ENCODE data around the gene CYBC1. TPM values are rescaled to one million over a fixed set of nuclear protein-coding genes. Genes with fewer than 3 reads are reported as not detected.
A peak's percentile ranks its signal among the peaks of the same experiment; 100 is the strongest.

CYBC1 gene
- total and polyA plus RNA-seq, 10 donors = 105 to 333 (median 284) TPM

DNA sequence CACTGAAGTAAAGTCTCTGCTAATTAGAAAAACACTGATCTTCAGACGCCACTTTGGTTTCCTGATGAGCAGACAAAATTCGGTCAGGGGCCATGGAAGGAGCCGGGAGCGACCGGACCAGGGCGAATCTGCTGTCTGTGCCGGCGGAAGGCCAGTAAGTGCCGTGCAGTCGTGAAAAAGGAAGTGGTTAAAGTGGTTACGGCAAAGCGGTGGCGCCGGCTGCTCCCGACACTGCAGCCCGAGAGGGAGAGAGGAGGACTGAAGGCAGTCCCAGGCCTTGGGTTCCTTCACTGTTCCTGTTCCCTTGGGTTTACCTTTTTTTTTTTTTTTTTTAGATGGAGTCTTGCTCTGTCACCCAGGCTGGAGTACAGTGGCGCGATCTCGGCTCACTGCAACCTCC lies 49.7 kb downstream of the CYBC1 start:
- Histone ChIP-seq H3K27me3 (replicated peaks in 1 of 7) (no peaks in the 10 kb centered on the region), H3K9me3 (no peaks in the 10 kb centered on the region), H3K4me1 (peaks cover 6 to 38% (median 23%) of the 10 kb centered on the region in 6 donors), H3K36me3 (peaks cover 0 to 76% (median 16%) of the 10 kb centered on the region in 6 donors), H3K4me3 (peak overlapping the region in 2 of 8 donors; percentile 6 to 51), H3K27ac (peak overlapping the region in 7 of 8 donors; percentile 29 to 69 (median 57))
- WGBS, 5 donors = 12 to 50% (median 20%) methylated on average over 16 to 19 of the region's 19 CpGs
- TF ChIP-seq POLR2AphosphoS5 (IDR thresholded peaks at IDR 0.05) (peak; percentile 62 to 81 (median 65)), POLR2A (IDR thresholded peaks at IDR 0.05) (no peak), CTCF (IDR thresholded peaks at IDR 0.05 in 8 of 11, conservative IDR thresholded peaks at IDR 0.05 in 3 of 11) (peak in 1 of 11 experiments; percentile 14)
- peak; percentile 93 for DNase-seq
- intact Hi-C loops (cut with DNase I; ENCODE audit: low total_unique reads) = no loop called here

GRCh38 chr17:82400206-82400605 lies 50.3 kb downstream of the CYBC1 start:
- intact Hi-C loops (cut with DNase I; ENCODE audit: low total_unique reads) = no loop called here
- H3K4me3 ChIP-seq = peak overlapping the region in 1 of 8 donors; percentile 6
- peak overlapping the region in 6 of 8 donors; percentile 39 to 69 (median 58) for H3K27ac ChIP-seq
- DNase-seq = no peak
- TF ChIP-seq POLR2A (IDR thresholded peaks at IDR 0.05) (no peak), CTCF (IDR thresholded peaks at IDR 0.05 in 8 of 11, conservative IDR thresholded peaks at IDR 0.05 in 3 of 11) (no peak), POLR2AphosphoS5 (IDR thresholded peaks at IDR 0.05) (no peak)
- H3K9me3 ChIP-seq = no peaks in the 10 kb centered on the region
- no peaks in the 10 kb centered on the region for H3K27me3 ChIP-seq (replicated peaks in 1 of 7)
- peaks cover 0 to 74% (median 17%) of the 10 kb centered on the region in 6 donors for H3K36me3 ChIP-seq
- H3K4me1 ChIP-seq = peaks cover 6 to 38% (median 23%) of the 10 kb centered on the region in 6 donors
- WGBS, 5 donors = 32 to 56% (median 42%) methylated on average over 7 of the region's 7 CpGs

DNA sequence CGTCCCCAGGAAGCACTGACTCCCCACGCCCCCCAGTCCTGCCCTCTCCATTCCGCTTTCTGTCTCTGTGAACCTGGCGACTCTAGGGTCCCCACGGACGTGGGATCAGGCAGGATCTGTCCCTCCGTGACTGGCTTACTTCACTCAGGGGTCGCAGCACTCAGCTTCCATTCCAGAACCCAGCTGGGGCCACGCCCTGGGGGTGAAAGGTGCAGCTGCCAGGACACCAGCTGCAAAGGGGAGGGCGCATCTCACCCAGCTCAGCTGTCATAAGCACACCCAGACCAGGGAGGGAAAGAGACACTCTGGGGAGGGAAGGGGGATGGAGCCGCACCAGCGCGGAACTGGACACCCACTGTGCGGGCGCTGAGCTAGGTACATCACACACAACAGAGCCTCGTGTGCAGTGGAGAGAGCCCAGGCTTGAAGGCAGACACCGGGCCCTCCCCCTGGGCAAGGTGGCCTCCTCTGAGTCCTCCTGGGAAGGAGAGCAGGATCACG lies 50.9 kb downstream of the CYBC1 start:
- H3K36me3 ChIP-seq = peaks cover 0 to 74% (median 20%) of the 10 kb centered on the region in 6 donors
- no peaks in the 10 kb centered on the region for H3K9me3 ChIP-seq
- TF ChIP-seq POLR2A (IDR thresholded peaks at IDR 0.05) = no peak
- no peak for TF ChIP-seq POLR2AphosphoS5 (IDR thresholded peaks at IDR 0.05)
- no peak for TF ChIP-seq CTCF (IDR thresholded peaks at IDR 0.05 in 8 of 11, conservative IDR thresholded peaks at IDR 0.05 in 3 of 11)
- intact Hi-C loops (cut with DNase I; ENCODE audit: low total_unique reads) = no loop called here
- peaks cover 6 to 38% (median 23%) of the 10 kb centered on the region in 6 donors for H3K4me1 ChIP-seq
- DNase-seq = no peak
- WGBS, 5 donors = 78 to 87% (median 84%) methylated on average over 14 to 18 of the region's 18 CpGs
- peak overlapping the region in 1 of 8 donors; percentile 69 for H3K27ac ChIP-seq
- no peak overlapping the region for H3K4me3 ChIP-seq
- no peaks in the 10 kb centered on the region for H3K27me3 ChIP-seq (replicated peaks in 1 of 7)

- intact Hi-C loops (cut with DNase I; ENCODE audit: low total_unique reads) = no loop called here
- H3K27ac ChIP-seq = no peak overlapping the region
- H3K9me3 ChIP-seq = no peaks in the 10 kb centered on the region
- H3K27me3 ChIP-seq (replicated peaks in 1 of 7) = no peaks in the 10 kb centered on the region
- no peak for TF ChIP-seq POLR2A (IDR thresholded peaks at IDR 0.05)
- TF ChIP-seq CTCF (IDR thresholded peaks at IDR 0.05 in 8 of 11, conservative IDR thresholded peaks at IDR 0.05 in 3 of 11) = no peak
- TF ChIP-seq POLR2AphosphoS5 (IDR thresholded peaks at IDR 0.05) = no peak
- DNase-seq = no peak
- 46 to 71% (median 62%) methylated on average over 13 of the region's 13 CpGs for WGBS, 5 donors
- no peak overlapping the region for H3K4me3 ChIP-seq
- H3K4me1 ChIP-seq = peaks cover 6 to 34% (median 23%) of the 10 kb centered on the region in 6 donors
- H3K36me3 ChIP-seq = peaks cover 0 to 74% (median 17%) of the 10 kb centered on the region in 6 donors
Observed at GRCh38 chr17:82399041-82399441, 51.5 kb downstream of the CYBC1 start.

Data from spleen (tissue), 11 donors.